LoVo (cell line): ENCODE results near the gene TC2N.
"Not testable (repeated sequence)": the region's sequence is repeated elsewhere in the genome, so short reads cannot be mapped to it uniquely, and the experiment has no call there.

ENCODE experiments used
- DNase-seq: peaks from one replicate; pipeline ENCODE4 v3.0.0-alpha.2; 2016; ENCODE audit warnings: low spot score

TC2N gene

GRCh38 chr14:91889477-91890211 lies 22.3 kb upstream of the TC2N start:
- no peak for DNase-seq

- no peak for DNase-seq
These were observed 21.5 kb upstream of the TC2N start for GRCh38 chr14:91888641-91889476.

- no peak for DNase-seq
These were observed 19.6 kb upstream of the TC2N start for GRCh38 chr14:91886961-91887360.

- DNase-seq, result no peak
These were observed 18.5 kb upstream of the TC2N start for GRCh38 chr14:91885839-91886238.

- no peak for DNase-seq
These were observed 17.9 kb upstream of the TC2N start for GRCh38 chr14:91885113-91885712.

- DNase-seq, result no peak
These were observed 17.3 kb upstream of the TC2N start for GRCh38 chr14:91884664-91885063.

- no peak for DNase-seq
These were observed 16.4 kb upstream of the TC2N start for GRCh38 chr14:91883753-91884152.

GRCh38 chr14:91882776-91883175 lies 15.4 kb upstream of the TC2N start:
- no peak for DNase-seq

GRCh38 chr14:91882369-91882768 lies 15.0 kb upstream of the TC2N start:
- DNase-seq, result no peak

- no peak for DNase-seq
These were observed 11.9 kb upstream of the TC2N start for GRCh38 chr14:91879196-91879595.

- DNase-seq, result no peak
These were observed 10.9 kb upstream of the TC2N start for GRCh38 chr14:91878274-91878673.

GRCh38 chr14:91877376-91877915 lies 10.1 kb upstream of the TC2N start:
- no peak for DNase-seq

GRCh38 chr14:91876492-91876891 lies 9.2 kb upstream of the TC2N start:
- DNase-seq, result no peak

GRCh38 chr14:91875525-91876286 lies 8.4 kb upstream of the TC2N start:
- no peak for DNase-seq

GRCh38 chr14:91873471-91874415 lies 6.4 kb upstream of the TC2N start:
- no peak for DNase-seq

GRCh38 chr14:91872517-91873470 lies 5.5 kb upstream of the TC2N start:
- DNase-seq, result peak; percentile 72

GRCh38 chr14:91872011-91872501 lies 4.7 kb upstream of the TC2N start:
- no peak for DNase-seq

- not testable (repeated sequence) for DNase-seq
These were observed 4.1 kb upstream of the TC2N start for GRCh38 chr14:91871401-91871800.

GRCh38 chr14:91870890-91871289 lies 3.6 kb upstream of the TC2N start:
- DNase-seq, result no peak
